ENCODE measurements around the gene RFX4.
"Not testable (repeated sequence)": the region's sequence is repeated elsewhere in the genome, so short reads cannot be mapped to it uniquely, and the experiment has no call there.

DNA sequence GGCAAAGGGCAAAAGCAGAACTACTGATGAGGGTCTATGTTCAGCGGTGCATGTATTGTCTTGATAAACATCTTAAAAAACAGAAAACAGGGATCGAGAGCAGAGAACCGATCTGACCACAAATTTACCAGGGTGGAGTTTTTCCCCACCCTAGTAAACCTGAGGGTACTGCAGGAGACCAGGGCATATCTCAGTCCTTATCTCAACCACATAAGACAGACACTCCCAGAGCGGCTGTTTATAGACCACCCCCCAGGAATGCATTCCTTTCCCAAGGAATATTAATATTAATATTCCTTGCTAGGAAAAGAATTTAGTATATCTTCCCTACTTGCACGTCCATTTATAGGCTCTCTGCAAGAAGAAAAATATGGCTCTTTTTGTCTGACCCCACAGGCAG, 37.8 kb downstream of the RFX4 start:
- not testable (repeated sequence) for TF ChIP-seq MAFK (conservative IDR thresholded peaks at IDR 0.05 in 1 of 2, IDR thresholded peaks at IDR 0.05 in 1 of 2; ENCODE audit: low read length in 2 of 2); EZH2 (conservative IDR thresholded peaks at IDR 0.05; ENCODE audit: low read depth, low read length); HIVEP1 (CRISPR knock-in tag; IDR thresholded peaks at IDR 0.05); ZNF207 (IDR thresholded peaks at IDR 0.05; ENCODE audit: borderline replicate concordance); TCF12 (IDR thresholded peaks at IDR 0.05); TCF12 (CRISPR knock-in tag; IDR thresholded peaks at IDR 0.05); ZNF10 (CRISPR knock-in tag; IDR thresholded peaks at IDR 0.05; ENCODE audit: borderline replicate concordance, low read depth); ZSCAN29 (CRISPR knock-in tag; conservative IDR thresholded peaks at IDR 0.05); ZNF24 (IDR thresholded peaks at IDR 0.05); ZSCAN20 (CRISPR knock-in tag; IDR thresholded peaks at IDR 0.05; ENCODE audit: borderline replicate concordance); ZBTB38 (CRISPR knock-in tag; IDR thresholded peaks at IDR 0.05)
- TF ChIP-seq, protein P1, sequence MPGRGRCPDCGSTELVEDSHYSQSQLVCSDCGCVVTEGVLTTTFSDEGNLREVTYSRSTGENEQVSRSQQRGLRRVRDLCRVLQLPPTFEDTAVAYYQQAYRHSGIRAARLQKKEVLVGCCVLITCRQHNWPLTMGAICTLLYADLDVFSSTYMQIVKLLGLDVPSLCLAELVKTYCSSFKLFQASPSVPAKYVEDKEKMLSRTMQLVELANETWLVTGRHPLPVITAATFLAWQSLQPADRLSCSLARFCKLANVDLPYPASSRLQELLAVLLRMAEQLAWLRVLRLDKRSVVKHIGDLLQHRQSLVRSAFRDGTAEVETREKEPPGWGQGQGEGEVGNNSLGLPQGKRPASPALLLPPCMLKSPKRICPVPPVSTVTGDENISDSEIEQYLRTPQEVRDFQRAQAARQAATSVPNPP (CRISPR knock-in tag; IDR thresholded peaks at IDR 0.05), result not testable (repeated sequence)
- TF ChIP-seq, protein P2, sequence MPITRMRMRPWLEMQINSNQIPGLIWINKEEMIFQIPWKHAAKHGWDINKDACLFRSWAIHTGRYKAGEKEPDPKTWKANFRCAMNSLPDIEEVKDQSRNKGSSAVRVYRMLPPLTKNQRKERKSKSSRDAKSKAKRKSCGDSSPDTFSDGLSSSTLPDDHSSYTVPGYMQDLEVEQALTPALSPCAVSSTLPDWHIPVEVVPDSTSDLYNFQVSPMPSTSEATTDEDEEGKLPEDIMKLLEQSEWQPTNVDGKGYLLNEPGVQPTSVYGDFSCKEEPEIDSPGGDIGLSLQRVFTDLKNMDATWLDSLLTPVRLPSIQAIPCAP (CRISPR knock-in tag; IDR thresholded peaks at IDR 0.05; ENCODE audit: low read depth), result not testable (repeated sequence)
